ENCODE results near the gene MAPK8. TPM values are rescaled to one million over a fixed set of nuclear protein-coding genes. Genes with fewer than 3 reads are reported as not detected.

The MAPK8 gene
- total and polyA plus RNA-seq, 2 donors = 22.6 to 62.1 TPM

DNA sequence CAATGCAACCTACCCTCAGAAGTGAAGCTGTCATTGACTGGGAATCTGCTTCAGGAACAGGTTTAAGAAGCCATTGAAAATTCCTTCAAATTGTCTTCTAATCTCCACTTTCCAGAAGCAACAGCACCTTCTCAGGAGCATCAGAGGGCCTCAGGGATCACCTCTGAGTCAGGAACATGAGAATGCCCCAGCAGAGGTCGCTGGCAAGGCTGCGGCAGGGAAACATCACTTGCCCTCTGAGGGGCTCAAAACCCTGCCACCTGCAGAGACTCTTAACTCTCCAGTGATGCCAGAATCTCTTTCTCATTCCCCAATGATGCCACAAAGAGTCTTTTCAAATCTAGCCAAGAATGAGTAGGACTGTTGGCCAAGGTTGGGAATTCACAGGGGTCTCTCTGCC is 5.9 kb upstream of the MAPK8 start:
- no peaks in the 10 kb centered on the region for H3K36me3 ChIP-seq (ENCODE audit: control insufficient read depth in 2 of 2, insufficient read depth in 2 of 2, low read length in 1 of 2)
- H3K4me3 ChIP-seq (ENCODE audit: low read length in 2 of 2) = no peak overlapping the region
- H3K27ac ChIP-seq (ENCODE audit: low read depth in 1 of 2, low read length in 1 of 2) = no peak overlapping the region
- no peaks in the 10 kb centered on the region for H3K4me1 ChIP-seq (ENCODE audit: control insufficient read depth in 2 of 2, insufficient read depth in 2 of 2, low read length in 2 of 2)
- DNase-seq (ENCODE audit: low read depth in 6 of 9, low spot score in 9 of 9) = no peak
- no peaks in the 10 kb centered on the region for H3K27me3 ChIP-seq (ENCODE audit: control insufficient read depth in 2 of 2, insufficient read depth in 1 of 2, low read length in 1 of 2)
- H3K9me3 ChIP-seq (ENCODE audit: control insufficient read depth in 2 of 2, insufficient read depth in 1 of 2, low read length in 1 of 2) = no peaks in the 10 kb centered on the region
- 96% methylated on average over 2 of the region's 2 CpGs for WGBS

DNA sequence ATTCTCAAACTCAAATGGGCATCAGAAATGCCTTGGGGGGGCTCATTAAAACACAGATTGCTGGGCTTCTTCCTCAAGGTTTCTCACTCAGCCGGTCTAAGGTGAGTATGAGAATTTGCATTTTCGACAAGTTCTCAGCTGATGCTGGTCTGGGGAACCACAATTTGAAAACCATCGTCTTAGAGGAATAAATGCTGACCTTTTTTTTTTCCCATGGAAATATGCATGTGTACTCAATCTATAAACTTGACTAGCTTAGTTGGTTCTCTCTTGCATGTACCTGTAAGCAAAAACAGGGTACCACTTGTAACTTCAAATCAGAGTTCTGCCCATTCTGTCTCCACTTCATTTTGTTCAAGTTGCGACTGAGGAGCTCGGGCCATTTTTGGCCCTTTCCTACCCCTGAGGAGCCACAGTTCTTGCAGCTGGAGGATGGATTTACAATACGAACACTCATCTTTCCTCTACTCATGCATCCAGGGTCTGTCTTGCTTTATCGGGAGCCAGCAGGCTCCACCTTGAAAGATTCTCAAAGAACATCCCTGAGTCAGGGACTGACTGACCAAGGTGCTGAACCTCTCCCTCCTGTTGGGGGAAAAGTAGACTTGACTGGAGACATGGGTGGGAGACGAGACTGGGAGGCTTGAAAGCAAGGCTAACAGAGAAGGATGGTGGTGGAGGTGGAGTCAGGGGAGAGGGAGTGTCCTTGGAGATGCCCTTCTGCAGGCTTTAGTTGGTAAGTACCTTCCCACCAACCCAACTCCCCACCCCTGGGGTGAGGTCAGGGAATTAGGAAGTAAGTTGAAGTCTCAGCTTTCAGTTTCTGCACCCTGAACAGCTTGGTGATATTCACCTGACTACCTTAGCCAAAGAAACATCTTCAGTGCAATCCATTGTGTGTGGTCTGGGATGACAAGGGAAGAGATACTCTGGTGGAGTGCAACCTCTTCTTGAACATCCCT is 3.7 kb upstream of the MAPK8 start:
- Histone ChIP-seq H3K36me3 (ENCODE audit: control insufficient read depth in 2 of 2, insufficient read depth in 2 of 2, low read length in 1 of 2) (no peaks in the 10 kb centered on the region), H3K9me3 (ENCODE audit: control insufficient read depth in 2 of 2, insufficient read depth in 1 of 2, low read length in 1 of 2) (no peaks in the 10 kb centered on the region), H3K4me1 (ENCODE audit: control insufficient read depth in 2 of 2, insufficient read depth in 2 of 2, low read length in 2 of 2) (peaks cover 0 to 4% of the 10 kb centered on the region in 2 donors), H3K27ac (ENCODE audit: low read depth in 1 of 2, low read length in 1 of 2) (no peak overlapping the region), H3K27me3 (ENCODE audit: control insufficient read depth in 2 of 2, insufficient read depth in 1 of 2, low read length in 1 of 2) (no peaks in the 10 kb centered on the region), H3K4me3 (ENCODE audit: low read length in 2 of 2) (no peak overlapping the region)
- 96% methylated on average over 8 of the region's 8 CpGs for WGBS
- DNase-seq (ENCODE audit: low read depth in 6 of 9, low spot score in 9 of 9) = no peak

DNA sequence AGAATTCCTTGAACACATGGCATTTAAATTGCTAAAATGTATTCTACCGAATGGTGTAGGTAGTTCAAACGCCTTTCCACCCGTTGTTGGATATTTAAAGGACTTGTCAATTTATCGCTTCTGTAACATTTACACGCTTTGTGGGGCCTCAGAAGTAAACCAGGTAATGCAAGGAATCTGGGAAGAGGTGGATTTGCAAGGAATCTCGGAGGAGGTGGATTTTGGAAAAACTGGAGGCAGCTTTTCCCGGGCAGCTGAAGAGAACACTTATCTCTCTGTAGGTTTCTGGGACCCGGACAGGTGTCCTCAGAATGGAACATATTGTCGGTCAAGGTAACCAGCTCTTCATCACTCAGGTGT is 592 bp upstream of the MAPK8 start:
- H3K4me3 ChIP-seq (ENCODE audit: low read length in 2 of 2) = peak overlapping the region; percentile 30 to 80
- DNase-seq (ENCODE audit: low read depth in 6 of 9, low spot score in 9 of 9) = no peak
- H3K27ac ChIP-seq (ENCODE audit: low read depth in 1 of 2, low read length in 1 of 2) = no peak overlapping the region
- peaks cover 2 to 7% of the 10 kb centered on the region in 2 donors for H3K4me1 ChIP-seq (ENCODE audit: control insufficient read depth in 2 of 2, insufficient read depth in 2 of 2, low read length in 2 of 2)
- WGBS = 89% methylated on average over 9 of the region's 9 CpGs
- H3K27me3 ChIP-seq (ENCODE audit: control insufficient read depth in 2 of 2, insufficient read depth in 1 of 2, low read length in 1 of 2) = no peaks in the 10 kb centered on the region
- H3K9me3 ChIP-seq (ENCODE audit: control insufficient read depth in 2 of 2, insufficient read depth in 1 of 2, low read length in 1 of 2) = no peaks in the 10 kb centered on the region
- H3K36me3 ChIP-seq (ENCODE audit: control insufficient read depth in 2 of 2, insufficient read depth in 2 of 2, low read length in 1 of 2) = no peaks in the 10 kb centered on the region

DNA sequence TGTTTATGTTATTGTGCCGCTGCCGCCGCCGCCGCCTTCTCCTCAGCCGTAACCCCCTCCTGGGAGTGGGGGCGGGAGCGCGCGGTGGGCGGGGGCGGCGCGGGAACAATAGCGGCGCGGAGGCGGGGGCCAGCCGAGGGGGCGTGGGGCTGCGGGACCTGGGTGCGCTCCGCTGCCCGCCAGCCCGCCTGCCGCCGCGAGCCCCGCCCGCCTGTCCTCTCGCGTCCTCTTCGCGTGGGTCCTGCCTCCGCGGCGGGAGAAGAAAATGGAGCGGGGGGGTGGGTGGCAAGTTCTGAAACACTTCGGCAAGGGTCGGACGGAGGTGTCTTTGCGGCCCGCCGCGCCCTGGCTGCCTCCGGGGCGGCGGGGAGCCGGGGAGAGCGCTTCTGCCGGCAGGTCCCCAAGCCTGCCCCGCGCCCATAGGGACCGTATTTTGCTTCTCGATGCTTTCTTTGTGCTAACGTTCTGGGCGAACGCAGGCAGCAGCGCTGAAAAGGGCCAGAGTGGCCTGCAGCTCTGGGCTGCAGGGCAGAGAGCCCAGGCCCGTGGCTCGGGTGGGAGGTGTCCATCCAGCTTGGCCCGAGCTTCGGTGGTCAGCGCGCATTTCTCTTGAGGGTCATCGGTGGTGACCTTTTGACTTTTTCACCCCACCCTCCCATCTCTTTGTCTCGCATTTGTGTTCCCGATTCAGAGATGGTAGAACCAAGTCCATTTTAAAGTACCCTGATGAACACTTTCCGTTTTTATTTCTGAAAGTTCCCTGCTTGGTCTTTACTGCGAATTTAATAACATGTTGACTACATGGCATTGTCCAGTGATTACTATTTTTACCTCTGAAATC is 613 bp downstream of the MAPK8 start:
- Histone ChIP-seq H3K4me3 (ENCODE audit: low read length in 2 of 2) (peak overlapping the region; percentile 62 to 80), H3K4me1 (ENCODE audit: control insufficient read depth in 2 of 2, insufficient read depth in 2 of 2, low read length in 2 of 2) (peaks cover 2 to 7% of the 10 kb centered on the region in 2 donors), H3K27me3 (ENCODE audit: control insufficient read depth in 2 of 2, insufficient read depth in 1 of 2, low read length in 1 of 2) (no peaks in the 10 kb centered on the region), H3K27ac (ENCODE audit: low read depth in 1 of 2, low read length in 1 of 2) (peak overlapping the region; percentile 52 to 87), H3K36me3 (ENCODE audit: control insufficient read depth in 2 of 2, insufficient read depth in 2 of 2, low read length in 1 of 2) (no peaks in the 10 kb centered on the region), H3K9me3 (ENCODE audit: control insufficient read depth in 2 of 2, insufficient read depth in 1 of 2, low read length in 1 of 2) (no peaks in the 10 kb centered on the region)
- DNase-seq (ENCODE audit: low read depth in 6 of 9, low spot score in 9 of 9) = peak in 2 of 9 donors; percentile 24 to 28
- 1% methylated on average over 70 of the region's 70 CpGs for WGBS

DNA sequence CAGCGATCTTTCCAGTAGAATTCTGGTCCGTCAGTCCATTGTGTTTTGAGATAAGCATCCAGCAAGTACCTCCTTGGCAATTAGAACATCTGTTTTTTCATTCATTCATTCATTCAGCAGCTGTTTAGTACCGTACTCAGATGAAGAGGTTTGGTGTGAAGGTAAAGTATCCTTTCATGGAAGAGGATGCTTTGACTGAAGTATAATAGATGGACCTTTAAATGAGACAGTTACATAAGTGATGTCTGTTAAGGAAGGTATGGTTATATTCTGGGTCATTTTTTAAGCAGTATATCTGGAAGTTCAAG is 1.2 kb downstream of the MAPK8 start:
- H3K27me3 ChIP-seq (ENCODE audit: control insufficient read depth in 2 of 2, insufficient read depth in 1 of 2, low read length in 1 of 2) = no peaks in the 10 kb centered on the region
- peaks cover 2 to 7% of the 10 kb centered on the region in 2 donors for H3K4me1 ChIP-seq (ENCODE audit: control insufficient read depth in 2 of 2, insufficient read depth in 2 of 2, low read length in 2 of 2)
- no peaks in the 10 kb centered on the region for H3K9me3 ChIP-seq (ENCODE audit: control insufficient read depth in 2 of 2, insufficient read depth in 1 of 2, low read length in 1 of 2)
- H3K36me3 ChIP-seq (ENCODE audit: control insufficient read depth in 2 of 2, insufficient read depth in 2 of 2, low read length in 1 of 2) = no peaks in the 10 kb centered on the region
- H3K4me3 ChIP-seq (ENCODE audit: low read length in 2 of 2) = peak overlapping the region; percentile 62 to 80
- H3K27ac ChIP-seq (ENCODE audit: low read depth in 1 of 2, low read length in 1 of 2) = no peak overlapping the region
- DNase-seq (ENCODE audit: low read depth in 6 of 9, low spot score in 9 of 9) = no peak
- WGBS = 29% methylated on average over 3 of the region's 3 CpGs

DNA sequence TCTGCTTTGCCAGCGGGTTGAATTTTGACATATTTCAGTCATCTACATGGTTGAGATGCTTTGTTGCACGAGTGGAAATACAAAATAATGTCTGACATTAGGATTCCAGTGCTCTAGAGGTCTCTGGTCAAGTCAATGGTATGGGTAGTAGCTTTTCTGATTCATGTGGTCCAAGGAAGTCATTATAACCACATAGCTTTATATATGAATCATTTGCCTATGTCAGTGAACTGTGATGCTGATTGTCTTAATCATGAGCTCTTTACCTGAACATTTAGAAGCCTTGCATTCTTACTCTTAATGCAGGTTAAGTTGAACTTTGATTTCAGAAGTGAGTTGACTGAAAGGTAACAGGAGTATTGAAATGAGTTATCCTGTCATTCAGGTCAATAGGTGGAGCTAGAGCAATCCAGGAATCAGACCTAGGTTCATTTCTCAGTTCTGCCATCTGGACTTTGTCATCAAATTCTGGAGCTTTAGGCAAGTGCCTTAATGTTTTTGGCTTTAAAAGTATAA is 3.3 kb downstream of the MAPK8 start:
- peak in 3 of 9 donors; percentile 22 to 48 (median 26) for DNase-seq (ENCODE audit: low read depth in 6 of 9, low spot score in 9 of 9)
- H3K27ac ChIP-seq (ENCODE audit: low read depth in 1 of 2, low read length in 1 of 2) = no peak overlapping the region
- no peaks in the 10 kb centered on the region for H3K27me3 ChIP-seq (ENCODE audit: control insufficient read depth in 2 of 2, insufficient read depth in 1 of 2, low read length in 1 of 2)
- WGBS = 85% methylated on average over 2 of the region's 2 CpGs
- no peak overlapping the region for H3K4me3 ChIP-seq (ENCODE audit: low read length in 2 of 2)
- no peaks in the 10 kb centered on the region for H3K36me3 ChIP-seq (ENCODE audit: control insufficient read depth in 2 of 2, insufficient read depth in 2 of 2, low read length in 1 of 2)
- H3K4me1 ChIP-seq (ENCODE audit: control insufficient read depth in 2 of 2, insufficient read depth in 2 of 2, low read length in 2 of 2) = peaks cover 2 to 7% of the 10 kb centered on the region in 2 donors
- H3K9me3 ChIP-seq (ENCODE audit: control insufficient read depth in 2 of 2, insufficient read depth in 1 of 2, low read length in 1 of 2) = no peaks in the 10 kb centered on the region

DNA sequence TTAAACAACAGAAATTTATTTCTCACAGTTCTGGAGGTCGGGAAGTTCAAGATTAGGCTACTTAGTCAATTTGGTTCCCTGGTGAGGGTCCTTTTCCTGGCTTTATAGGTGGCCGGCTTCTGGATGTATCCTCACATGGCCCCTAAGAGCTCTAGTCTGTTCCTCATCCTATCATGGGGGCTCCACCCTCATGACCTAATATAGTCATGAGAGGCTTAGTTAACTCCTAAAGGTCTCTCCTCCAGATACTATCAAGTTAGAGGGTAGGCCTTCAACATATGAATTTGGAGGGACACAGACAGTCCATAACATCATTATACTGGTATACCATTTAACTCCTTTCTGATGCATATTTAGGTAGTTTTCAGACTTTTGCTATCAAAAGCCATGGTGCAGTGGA is 7.6 kb downstream of the MAPK8 start:
- WGBS = 98% methylated on average over 2 of the region's 2 CpGs
- Histone ChIP-seq H3K4me3 (ENCODE audit: low read length in 2 of 2) (no peak overlapping the region), H3K27me3 (ENCODE audit: control insufficient read depth in 2 of 2, insufficient read depth in 1 of 2, low read length in 1 of 2) (no peaks in the 10 kb centered on the region), H3K4me1 (ENCODE audit: control insufficient read depth in 2 of 2, insufficient read depth in 2 of 2, low read length in 2 of 2) (peaks cover 5 to 11% of the 10 kb centered on the region in 2 donors), H3K36me3 (ENCODE audit: control insufficient read depth in 2 of 2, insufficient read depth in 2 of 2, low read length in 1 of 2) (no peaks in the 10 kb centered on the region), H3K27ac (ENCODE audit: low read depth in 1 of 2, low read length in 1 of 2) (no peak overlapping the region), H3K9me3 (ENCODE audit: control insufficient read depth in 2 of 2, insufficient read depth in 1 of 2, low read length in 1 of 2) (no peaks in the 10 kb centered on the region)
- DNase-seq (ENCODE audit: low read depth in 6 of 9, low spot score in 9 of 9) = no peak

DNA sequence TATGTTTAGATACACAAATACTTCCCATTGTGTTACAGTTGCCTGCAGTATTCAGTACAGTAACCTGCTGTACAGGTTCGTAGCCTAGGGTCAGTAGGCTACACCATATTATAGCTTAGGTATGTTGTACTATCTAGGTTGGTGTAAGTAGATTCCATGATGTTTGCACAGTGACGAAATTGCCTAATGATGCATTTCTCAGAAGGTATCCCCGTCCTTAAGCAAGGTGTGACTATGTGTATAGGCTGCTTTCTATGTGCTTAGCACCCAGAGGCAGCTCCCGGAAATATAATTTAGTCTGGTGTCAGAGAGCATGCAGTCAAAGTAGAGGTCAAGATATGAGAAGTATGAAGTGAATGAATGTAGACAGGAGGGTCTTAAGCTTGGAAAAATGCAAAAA is 9.8 kb downstream of the MAPK8 start:
- Histone ChIP-seq H3K4me1 (ENCODE audit: control insufficient read depth in 2 of 2, insufficient read depth in 2 of 2, low read length in 2 of 2) (peaks cover 5 to 11% of the 10 kb centered on the region in 2 donors), H3K9me3 (ENCODE audit: control insufficient read depth in 2 of 2, insufficient read depth in 1 of 2, low read length in 1 of 2) (no peaks in the 10 kb centered on the region), H3K36me3 (ENCODE audit: control insufficient read depth in 2 of 2, insufficient read depth in 2 of 2, low read length in 1 of 2) (peaks cover 0 to 4% of the 10 kb centered on the region in 2 donors), H3K27ac (ENCODE audit: low read depth in 1 of 2, low read length in 1 of 2) (no peak overlapping the region), H3K27me3 (ENCODE audit: control insufficient read depth in 2 of 2, insufficient read depth in 1 of 2, low read length in 1 of 2) (no peaks in the 10 kb centered on the region), H3K4me3 (ENCODE audit: low read length in 2 of 2) (no peak overlapping the region)
- 98% methylated on average over 4 of the region's 4 CpGs for whole genome bisulfite sequencing
- DNase-seq (ENCODE audit: low read depth in 6 of 9, low spot score in 9 of 9) = no peak
